HG03060 (cell line): ENCODE data around the gene MIPOL1.
"Not testable (repeated sequence)": the region's sequence is repeated elsewhere in the genome, so short reads cannot be mapped to it uniquely, and the experiment has no call there.

ENCODE experiments used
- ATAC-seq: cut with Tn5 transposase; IDR thresholded peaks from one replicate; pipeline ENCODE4 v1.9.1; 2021; ENCODE audit warnings: low read depth, moderate number of reproducible peaks; ENCODE audit not compliant: unreplicated experiment

MIPOL1 gene

DNA sequence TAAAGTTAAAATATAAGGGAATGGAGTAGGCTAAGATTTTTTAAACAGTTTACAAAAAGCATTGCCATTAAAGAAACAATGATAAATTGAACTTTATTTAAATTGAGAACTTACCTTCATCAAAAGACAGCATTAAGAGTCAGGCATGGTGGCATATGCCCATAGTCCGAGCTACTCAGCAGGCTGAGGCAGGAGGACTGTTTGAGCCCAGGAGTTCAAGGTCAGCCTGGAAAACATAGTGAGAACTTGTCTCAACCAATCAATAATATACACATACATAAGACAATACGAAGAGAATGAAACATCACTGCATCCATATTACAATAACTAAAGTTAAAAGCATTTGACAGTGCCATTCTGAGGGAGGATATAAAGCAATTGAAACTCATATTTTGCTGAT, 299.7 kb downstream of the MIPOL1 start:
- no peak for ATAC-seq

DNA sequence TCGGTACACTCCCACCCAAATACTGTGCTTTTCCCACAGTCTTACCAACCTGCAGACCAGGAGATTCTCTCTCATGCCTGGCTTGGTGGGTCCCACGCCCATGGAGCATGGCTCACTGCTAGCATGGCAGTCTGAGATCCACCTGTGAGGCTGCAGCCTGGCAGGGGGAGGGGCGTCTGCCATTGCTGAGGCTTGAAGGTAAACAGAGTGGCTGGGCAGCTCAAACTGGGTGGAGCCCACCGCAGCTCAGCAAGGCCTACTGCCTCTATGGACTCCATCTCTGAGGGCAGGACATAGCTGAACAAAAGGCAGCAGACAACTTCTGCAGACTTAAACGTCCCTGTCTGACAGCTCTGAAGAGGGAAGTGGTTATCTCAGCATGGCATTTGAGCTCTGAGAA, 304.1 kb downstream of the MIPOL1 start:
- ATAC-seq, result no peak

DNA sequence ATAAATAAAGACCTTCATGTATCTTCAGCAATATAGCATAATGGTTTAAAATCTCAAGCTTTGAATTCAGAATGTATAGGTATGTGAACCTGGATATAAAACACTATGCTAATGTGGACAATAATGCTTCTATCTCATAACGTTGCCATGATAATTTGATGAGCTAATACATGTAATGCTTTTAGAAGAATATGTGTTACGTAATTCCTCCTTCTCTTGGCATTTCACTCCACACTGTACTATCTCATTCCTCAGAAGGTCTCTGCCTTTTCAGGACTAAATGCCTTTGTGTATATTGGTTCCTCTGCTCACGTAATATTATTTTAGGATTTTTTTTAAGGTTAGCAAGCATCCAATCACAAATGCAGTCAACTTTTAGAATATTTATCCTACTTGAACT, 310.8 kb downstream of the MIPOL1 start:
- ATAC-seq, result no peak

GRCh38 chr14:37512173-37512572, 314.4 kb downstream of the MIPOL1 start:
- ATAC-seq, result no peak

GRCh38 chr14:37515771-37516170, 318.0 kb downstream of the MIPOL1 start:
- no peak for ATAC-seq

DNA sequence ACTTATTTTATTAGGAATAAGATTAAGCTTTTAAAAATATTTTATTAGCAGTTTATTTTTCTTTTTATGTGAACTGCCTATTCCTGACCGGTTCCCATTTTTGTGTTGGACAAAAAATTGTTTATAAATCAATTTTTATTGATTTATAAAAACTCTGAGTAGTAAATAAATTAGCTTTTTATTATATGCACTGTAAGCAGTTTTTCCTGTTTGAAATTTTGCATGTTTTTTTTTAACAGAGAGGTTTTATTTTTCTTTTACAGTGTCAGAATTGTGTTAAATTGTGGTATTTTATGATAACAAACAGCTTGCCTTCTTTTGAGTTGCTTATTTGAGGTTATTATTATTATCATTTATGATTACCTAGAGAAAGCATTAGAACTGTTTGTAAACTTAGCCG, 329.3 kb downstream of the MIPOL1 start:
- no peak for ATAC-seq

DNA sequence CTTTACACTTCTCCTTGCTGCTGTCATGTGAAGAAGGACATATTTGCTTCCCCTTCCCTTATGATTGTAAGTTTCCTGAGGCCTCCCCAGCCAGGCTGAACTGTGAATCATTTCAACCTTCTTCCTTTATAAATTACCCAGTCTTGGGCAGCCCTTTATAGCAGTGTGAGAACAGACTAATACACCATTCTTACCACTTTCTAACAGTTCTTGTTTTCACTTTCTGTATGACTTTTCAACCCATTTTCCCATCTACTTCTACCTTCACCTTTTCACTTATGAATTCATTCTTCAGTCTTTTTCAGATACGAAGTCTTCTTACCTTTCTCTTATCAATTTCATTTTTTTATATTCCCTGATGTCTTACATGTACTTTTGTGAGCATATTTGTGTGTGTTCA, 342.3 kb downstream of the MIPOL1 start:
- ATAC-seq, result no peak

DNA sequence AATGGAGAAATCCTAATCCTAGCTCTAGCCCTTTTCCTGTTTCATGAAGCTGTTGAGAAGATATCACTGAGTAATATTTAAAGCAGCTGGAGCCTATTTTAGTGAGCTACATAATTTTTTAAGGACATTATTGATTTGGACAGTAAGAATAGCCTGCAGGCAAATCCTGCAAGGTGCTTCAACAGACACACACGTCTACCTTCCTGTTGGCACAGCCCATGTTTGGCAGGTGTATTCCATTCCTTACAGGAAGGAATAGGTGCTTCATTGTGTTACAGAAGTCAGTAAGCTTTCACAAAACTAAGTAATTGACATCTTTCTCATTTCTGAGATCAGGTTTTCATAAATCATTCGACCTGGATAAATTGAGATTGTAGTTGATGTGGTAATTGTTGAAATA, 346.7 kb downstream of the MIPOL1 start:
- no peak for ATAC-seq

DNA sequence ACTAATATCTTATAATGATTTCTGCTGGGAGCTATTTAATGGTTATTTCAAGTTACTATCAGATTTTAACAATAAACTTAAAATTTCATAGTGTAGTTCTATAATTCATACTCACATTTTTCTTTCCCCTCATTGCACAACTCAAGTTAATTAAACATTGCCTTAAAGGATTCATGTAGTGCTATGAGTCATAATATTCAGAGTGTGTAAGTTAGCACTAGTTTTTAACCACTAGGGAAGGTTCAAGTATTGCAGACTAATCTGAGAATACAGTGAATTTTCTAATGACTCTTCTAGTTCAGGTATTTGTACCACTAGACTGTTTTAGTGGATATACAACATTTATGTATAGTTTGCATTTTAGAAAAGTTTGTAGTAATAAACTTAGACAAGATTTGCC, 347.4 kb downstream of the MIPOL1 start:
- ATAC-seq, result no peak

DNA sequence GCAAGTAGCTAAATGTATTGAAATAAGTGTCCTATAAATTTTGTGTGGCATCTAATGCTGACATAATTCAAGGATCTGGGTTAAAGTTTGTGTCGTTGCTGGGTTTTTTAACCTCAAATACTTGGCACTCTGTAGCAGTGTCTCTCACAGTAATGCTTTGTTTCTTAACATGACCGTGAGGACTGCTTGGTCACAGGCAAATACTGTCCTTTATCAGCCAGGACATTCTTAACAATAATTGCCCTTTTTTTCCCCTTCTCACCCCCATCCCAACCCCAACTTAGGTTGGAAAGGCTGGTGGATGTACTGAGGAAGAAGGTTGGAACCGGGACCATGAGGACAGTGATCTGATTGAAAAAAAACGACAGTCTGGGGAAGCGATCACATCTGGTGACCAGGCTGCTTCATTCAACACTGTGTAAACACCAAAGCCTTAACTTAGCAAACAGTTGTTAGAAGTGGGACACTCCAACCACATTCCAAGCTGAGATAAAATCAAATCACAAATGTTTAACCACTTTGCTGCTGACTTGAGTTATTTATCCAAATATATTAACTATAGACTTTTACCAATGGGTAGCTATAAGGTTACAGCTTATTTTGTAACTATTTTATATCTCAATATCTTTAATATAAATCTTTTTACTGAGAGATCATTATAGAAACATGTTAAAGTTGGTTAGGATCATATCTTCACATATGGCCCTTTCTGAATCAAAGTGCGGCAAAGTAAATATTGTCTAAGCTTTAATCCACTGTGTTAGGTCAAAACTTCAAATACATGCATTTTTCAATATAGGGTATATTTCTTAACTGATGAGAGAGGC, 349.1 kb downstream of the MIPOL1 start:
- no peak for ATAC-seq

DNA sequence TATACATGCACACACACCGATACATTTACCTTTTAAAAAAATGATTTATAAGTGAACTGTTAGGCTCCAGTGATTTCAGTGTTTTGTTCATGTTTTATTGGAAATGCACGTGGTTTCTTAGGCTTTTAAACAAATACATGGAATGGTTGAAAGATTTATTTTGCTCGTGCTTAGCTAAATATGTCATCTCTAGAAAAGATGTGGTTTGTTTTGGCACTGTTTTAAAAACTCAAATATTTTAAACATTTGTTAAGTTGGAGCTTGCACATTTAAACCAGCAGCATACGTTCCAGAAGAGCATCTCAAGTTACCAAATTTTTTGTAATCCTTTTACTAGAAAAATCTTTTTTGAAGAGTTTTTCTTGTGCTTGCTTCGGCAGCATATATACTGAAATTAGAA, 352.8 kb downstream of the MIPOL1 start:
- no peak for ATAC-seq

GRCh38 chr14:37551119-37551518, 353.4 kb downstream of the MIPOL1 start:
- ATAC-seq, result no peak

DNA sequence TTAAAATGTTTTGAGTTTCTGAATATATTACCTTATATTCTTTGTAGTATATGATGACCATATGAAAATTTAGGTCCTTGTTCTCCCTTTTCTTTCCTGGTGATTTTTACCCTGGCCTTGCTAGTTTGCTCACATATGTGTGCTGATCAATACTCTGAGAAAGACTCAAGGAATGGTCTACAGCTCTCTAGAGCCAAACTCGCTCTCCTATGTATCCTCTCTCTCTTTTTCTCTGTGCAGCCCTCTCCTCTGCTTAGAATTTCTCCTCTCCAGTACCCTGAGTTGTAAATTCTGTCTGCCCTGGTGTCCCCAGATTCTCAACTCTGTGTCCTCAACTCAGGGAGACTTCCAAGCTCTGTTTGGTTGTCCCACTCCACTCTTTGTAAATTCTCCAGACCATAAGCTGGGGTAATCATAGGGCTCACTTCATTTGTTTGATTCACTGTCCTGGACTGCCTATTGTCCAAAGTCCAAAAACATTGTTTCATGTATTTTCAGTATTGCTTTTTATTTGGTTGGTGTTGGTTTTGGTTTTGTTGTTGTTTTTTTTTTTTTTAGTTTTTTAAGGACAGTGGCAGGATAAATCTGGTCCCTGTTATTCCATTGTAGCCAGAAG, 356.3 kb downstream of the MIPOL1 start:
- no peak for ATAC-seq

GRCh38 chr14:37555596-37555995, 357.9 kb downstream of the MIPOL1 start:
- not testable (repeated sequence) for ATAC-seq

GRCh38 chr14:37558740-37559139, 361.0 kb downstream of the MIPOL1 start:
- ATAC-seq, result no peak

GRCh38 chr14:37559386-37559785, 361.6 kb downstream of the MIPOL1 start:
- no peak for ATAC-seq

DNA sequence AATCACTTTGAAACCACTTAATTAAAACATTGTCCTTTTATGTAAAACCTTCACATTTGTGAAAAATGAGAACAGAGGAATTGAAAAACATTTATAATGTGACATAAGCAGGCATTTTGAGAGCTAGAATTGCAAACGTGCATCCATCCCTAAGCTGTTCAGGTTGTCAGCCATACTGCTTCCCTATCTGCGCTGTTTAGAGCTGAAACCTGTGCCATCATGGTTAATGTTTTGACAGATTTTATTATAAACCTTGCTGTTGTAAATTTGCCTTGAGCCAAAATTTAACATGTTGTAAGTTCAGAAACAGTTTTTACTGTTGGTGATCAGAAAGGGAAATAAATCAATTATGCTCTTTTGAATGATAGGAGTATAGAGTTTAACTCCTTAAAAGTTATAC, 365.5 kb downstream of the MIPOL1 start:
- no peak for ATAC-seq

DNA sequence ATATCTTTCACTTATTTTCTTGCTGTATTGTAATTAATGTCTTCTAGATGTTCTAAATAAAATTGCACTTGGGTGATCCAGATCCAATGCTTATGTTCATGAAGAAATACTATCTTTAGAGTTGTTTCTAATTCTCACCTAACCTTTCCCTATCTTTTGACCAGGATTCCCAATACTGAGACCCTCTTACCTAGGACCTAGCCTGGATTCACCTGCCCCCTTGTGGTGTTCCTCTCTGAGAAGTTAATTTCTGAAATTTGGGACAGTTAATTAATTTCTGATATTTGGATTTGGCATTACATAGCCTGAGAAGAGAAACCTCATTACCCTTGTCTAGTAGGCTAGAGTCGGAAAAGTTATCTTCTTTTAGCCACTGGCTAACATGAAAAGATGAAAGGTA, 367.8 kb downstream of the MIPOL1 start:
- ATAC-seq, result no peak

DNA sequence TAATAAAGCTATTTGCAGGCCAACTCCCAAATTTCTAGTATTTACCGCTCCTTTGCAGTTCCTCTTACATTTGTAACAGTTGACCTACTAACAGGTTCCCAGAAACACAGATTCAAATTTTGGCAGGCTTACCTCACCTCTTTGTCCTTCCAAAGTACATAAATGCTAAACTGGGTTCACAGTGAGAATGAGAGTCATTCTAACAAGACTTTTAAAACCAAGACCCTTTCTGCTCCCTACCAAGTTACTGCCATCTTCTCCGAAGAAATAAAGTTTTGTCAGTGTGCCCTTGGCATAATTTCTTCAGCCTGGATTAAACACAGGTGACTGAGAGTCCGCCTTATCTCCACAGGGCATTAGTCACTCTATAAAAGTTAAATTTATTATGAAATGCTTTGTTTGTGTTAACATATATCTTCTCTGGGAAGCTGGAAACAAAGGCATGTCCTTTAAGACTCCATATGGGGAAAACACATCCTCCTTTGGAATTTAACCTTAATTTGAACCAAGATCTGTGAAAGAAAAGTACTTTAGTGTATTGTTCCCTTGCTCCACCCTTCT, 369.2 kb downstream of the MIPOL1 start:
- no peak for ATAC-seq

- ATAC-seq, result no peak
Observed at GRCh38 chr14:37569729-37570128, 372.0 kb downstream of the MIPOL1 start.

DNA sequence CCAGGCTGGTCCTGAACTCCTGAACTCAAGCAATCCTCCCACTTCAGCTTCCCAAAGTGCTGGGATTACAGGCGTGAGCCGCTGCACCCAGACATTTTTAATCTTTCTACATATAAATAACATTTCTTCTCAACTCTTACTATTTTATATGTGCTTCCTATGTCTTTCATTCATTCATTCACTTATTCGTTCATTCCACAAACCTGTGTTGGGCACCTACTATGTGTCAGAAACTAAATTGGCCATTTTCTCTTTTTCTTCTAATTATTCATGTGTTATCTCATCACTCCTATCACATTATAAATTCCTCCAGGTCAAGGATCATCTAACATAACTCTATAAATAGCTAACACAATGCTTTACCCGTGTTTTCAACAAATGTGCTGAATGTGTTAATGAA, 373.7 kb downstream of the MIPOL1 start:
- no peak for ATAC-seq

GRCh38 chr14:37573356-37573755, 375.6 kb downstream of the MIPOL1 start:
- no peak for ATAC-seq
